GM18499 (cell line): ENCODE results near the gene PDILT.
"Not testable (repeated sequence)": the region's sequence is repeated elsewhere in the genome, so short reads cannot be mapped to it uniquely, and the experiment has no call there.

Experiments
- ATAC-seq: cut with Tn5 transposase; IDR thresholded peaks from one replicate; pipeline ENCODE4 v1.9.1; 2021; ENCODE audit warnings: moderate number of reproducible peaks; ENCODE audit not compliant: insufficient read depth, unreplicated experiment

PDILT gene

GRCh38 chr16:20326321-20326720 lies 78.2 kb downstream of the PDILT start:
- ATAC-seq, result no peak

- ATAC-seq, result no peak
Observed at GRCh38 chr16:20325005-20325404, 79.5 kb downstream of the PDILT start.

GRCh38 chr16:20323591-20324117 lies 80.9 kb downstream of the PDILT start:
- no peak for ATAC-seq

- no peak for ATAC-seq
Observed at GRCh38 chr16:20322696-20323095, 81.8 kb downstream of the PDILT start.

- no peak for ATAC-seq
Observed at GRCh38 chr16:20321671-20322070, 82.9 kb downstream of the PDILT start.

GRCh38 chr16:20321051-20321450 lies 83.5 kb downstream of the PDILT start:
- not testable (repeated sequence) for ATAC-seq

- no peak for ATAC-seq
Observed at GRCh38 chr16:20320592-20320991, 83.9 kb downstream of the PDILT start.

GRCh38 chr16:20320178-20320577 lies 84.4 kb downstream of the PDILT start:
- no peak for ATAC-seq

- no peak for ATAC-seq
Observed at GRCh38 chr16:20319406-20319805, 85.1 kb downstream of the PDILT start.

- ATAC-seq, result no peak
Observed at GRCh38 chr16:20318437-20318836, 86.1 kb downstream of the PDILT start.

GRCh38 chr16:20318006-20318405 lies 86.5 kb downstream of the PDILT start:
- ATAC-seq, result no peak

GRCh38 chr16:20317117-20317516 lies 87.4 kb downstream of the PDILT start:
- ATAC-seq, result no peak

GRCh38 chr16:20316715-20317114 lies 87.8 kb downstream of the PDILT start:
- no peak for ATAC-seq

GRCh38 chr16:20315764-20316163 lies 88.8 kb downstream of the PDILT start:
- no peak for ATAC-seq

GRCh38 chr16:20314575-20314974 lies 90.0 kb downstream of the PDILT start:
- no peak for ATAC-seq

- no peak for ATAC-seq
Observed at GRCh38 chr16:20313741-20314140, 90.8 kb downstream of the PDILT start.

GRCh38 chr16:20312536-20313095 lies 91.9 kb downstream of the PDILT start:
- ATAC-seq, result not testable (repeated sequence)

- no peak for ATAC-seq
Observed at GRCh38 chr16:20311548-20311947, 93.0 kb downstream of the PDILT start.

- ATAC-seq, result no peak
Observed at GRCh38 chr16:20310421-20311395, 93.8 kb downstream of the PDILT start.

- no peak for ATAC-seq
Observed at GRCh38 chr16:20309786-20310185, 94.8 kb downstream of the PDILT start.
